ENCODE results near the gene PITX1.

PITX1 gene

GRCh38 chr5:135033901-135034235, at the start of gene PITX1:
Gene PITX1, minus strand, starts transcription at chr5:135034228. Its CDS starts 347 bp downstream, at chr5:135033881.
- TF ChIP-seq GATA2 (IDR thresholded peaks at IDR 0.05; ENCODE audit: low read depth, low read length) (no peak), GATA3 (IDR thresholded peaks at IDR 0.05; ENCODE audit: low read depth, low read length) (no peak)

GRCh38 chr5:135081240-135081639, 47.2 kb upstream of the PITX1 start:
- TF ChIP-seq GATA3 (IDR thresholded peaks at IDR 0.05; ENCODE audit: low read depth, low read length) (no peak), GATA2 (IDR thresholded peaks at IDR 0.05; ENCODE audit: low read depth, low read length) (no peak)

DNA sequence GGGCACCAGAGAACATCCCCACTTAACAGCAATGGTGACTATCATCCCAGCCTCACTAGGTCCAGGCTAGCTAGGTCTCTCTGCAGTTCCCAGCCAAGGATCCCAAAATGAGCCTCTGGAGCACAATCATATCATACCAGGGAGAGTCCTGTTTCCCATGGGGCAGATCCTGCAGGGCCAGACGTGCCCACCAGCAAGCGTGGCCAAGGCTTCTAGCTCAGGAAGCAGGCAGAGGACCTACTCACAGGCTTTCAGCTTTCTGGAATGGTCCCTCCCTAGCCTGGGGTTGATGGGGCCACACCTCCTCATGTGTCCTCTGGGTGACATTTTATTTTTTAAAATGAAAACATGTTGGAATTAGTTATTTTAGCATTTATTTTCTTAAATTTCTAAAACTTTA, 45.7 kb upstream of the PITX1 start:
- TF ChIP-seq GATA2 (IDR thresholded peaks at IDR 0.05; ENCODE audit: low read depth, low read length), result no peak
- TF ChIP-seq GATA3 (IDR thresholded peaks at IDR 0.05; ENCODE audit: low read depth, low read length), result no peak

DNA sequence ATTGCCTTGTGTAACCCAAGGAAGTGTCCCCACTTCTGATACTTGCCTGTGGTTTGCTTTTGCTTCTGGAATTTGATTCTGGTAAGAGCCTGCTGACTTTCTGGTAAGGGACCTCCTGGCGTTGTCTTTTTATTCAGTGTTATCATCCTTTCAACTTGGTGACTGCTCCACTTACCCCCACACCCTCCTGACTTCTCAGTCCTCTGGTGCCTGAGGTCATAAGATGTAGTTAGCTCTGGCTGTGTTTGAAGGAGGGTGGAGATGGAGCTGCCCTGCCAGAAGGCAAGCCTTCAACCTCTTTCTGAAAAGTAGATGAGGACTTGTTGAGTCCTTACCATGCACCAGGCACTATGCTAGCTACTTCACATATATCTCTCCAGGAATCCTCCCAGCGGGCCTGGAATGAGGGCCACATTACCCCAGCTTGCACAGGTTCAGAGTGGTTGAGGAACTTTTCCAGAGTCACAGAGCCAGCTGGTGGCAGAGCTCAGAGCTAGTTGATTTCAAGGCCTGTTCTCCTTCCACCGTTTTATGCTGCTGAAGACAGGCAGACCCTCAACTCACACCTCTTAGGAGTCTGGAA, 45.2 kb upstream of the PITX1 start:
- no peak for TF ChIP-seq GATA2 (IDR thresholded peaks at IDR 0.05; ENCODE audit: low read depth, low read length)
- no peak for TF ChIP-seq GATA3 (IDR thresholded peaks at IDR 0.05; ENCODE audit: low read depth, low read length)

GRCh38 chr5:135076801-135077200, 42.8 kb upstream of the PITX1 start:
- TF ChIP-seq GATA3 (IDR thresholded peaks at IDR 0.05; ENCODE audit: low read depth, low read length) (no peak), GATA2 (IDR thresholded peaks at IDR 0.05; ENCODE audit: low read depth, low read length) (no peak)

GRCh38 chr5:135076051-135076491, 42.0 kb upstream of the PITX1 start:
- TF ChIP-seq GATA2 (IDR thresholded peaks at IDR 0.05; ENCODE audit: low read depth, low read length) (no peak), GATA3 (IDR thresholded peaks at IDR 0.05; ENCODE audit: low read depth, low read length) (no peak)

GRCh38 chr5:135075621-135076020, 41.6 kb upstream of the PITX1 start:
- no peak for TF ChIP-seq GATA2 (IDR thresholded peaks at IDR 0.05; ENCODE audit: low read depth, low read length)
- TF ChIP-seq GATA3 (IDR thresholded peaks at IDR 0.05; ENCODE audit: low read depth, low read length), result no peak

DNA sequence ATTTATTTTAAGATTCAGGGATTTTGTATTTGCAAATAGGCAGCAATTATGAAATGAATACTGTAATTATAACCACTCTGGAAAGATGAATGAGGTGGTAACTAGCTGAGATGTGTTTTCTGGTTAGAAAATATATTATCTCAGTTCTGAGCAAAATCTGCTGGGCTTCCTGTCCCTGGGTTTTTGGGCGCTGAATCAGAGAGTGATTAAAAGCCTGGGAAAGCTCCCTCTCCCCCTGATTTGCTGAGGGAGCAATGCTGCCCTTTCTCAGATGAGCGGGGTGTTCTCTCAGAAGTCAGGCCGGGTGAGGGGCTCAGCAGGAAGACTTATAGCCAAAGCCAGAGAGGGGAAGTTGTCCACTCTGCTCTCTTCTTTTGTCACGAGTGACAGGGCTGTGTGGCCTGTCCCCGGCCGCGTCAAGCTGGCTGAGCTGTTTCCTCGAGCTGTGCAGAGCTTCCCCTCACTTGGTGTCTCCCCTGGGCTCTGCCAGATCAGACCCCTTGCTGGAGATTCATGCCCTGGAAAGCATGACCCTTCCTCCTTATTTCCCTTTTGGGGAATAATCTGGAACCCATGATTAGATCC, 39.8 kb upstream of the PITX1 start:
- no peak for TF ChIP-seq GATA3 (IDR thresholded peaks at IDR 0.05; ENCODE audit: low read depth, low read length)
- TF ChIP-seq GATA2 (IDR thresholded peaks at IDR 0.05; ENCODE audit: low read depth, low read length), result no peak

DNA sequence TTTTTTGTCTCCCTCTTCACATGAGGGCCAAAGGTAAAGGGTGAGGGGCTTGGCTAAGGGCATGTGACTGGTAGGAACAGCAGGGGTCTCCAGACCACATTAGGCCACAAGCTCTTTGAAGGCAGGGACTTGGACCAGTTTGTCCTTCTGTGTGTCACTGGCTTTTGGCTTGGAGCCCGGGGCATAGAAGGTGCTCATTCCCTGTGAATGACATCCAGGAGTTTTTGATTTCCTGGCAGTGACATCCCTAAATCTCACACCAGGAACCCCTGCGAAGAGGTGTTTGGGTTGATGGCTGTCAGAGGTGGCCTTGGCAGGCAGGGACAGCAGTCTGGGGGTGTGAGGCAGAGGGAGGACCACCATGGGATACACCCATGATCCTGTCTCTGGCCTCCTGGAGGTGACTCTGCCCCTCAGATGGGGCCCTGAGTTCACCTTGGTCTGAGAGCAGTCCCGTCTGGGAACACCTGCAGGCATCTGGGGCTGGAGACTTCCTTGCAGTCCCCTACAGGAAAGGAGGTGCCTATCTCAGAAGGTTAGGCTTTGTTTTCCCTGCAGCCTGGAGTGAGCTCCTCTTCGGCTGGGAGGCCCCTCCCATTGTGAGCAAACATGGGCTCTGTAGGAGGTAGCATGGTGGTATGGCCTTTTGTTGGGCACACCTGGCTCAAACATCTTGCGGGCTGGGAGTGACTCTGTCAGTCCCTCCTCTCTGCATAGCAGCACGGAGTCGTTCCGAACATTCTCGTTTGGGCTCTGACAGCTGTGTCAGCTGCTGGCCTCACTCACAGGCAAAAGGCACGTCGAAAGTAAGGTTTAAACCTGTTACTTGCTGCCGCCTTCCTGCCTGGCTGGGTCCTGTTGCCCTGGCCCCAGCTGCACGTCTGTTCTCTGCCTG, 38.6 kb upstream of the PITX1 start:
- TF ChIP-seq GATA2 (IDR thresholded peaks at IDR 0.05; ENCODE audit: low read depth, low read length), result no peak
- no peak for TF ChIP-seq GATA3 (IDR thresholded peaks at IDR 0.05; ENCODE audit: low read depth, low read length)

DNA sequence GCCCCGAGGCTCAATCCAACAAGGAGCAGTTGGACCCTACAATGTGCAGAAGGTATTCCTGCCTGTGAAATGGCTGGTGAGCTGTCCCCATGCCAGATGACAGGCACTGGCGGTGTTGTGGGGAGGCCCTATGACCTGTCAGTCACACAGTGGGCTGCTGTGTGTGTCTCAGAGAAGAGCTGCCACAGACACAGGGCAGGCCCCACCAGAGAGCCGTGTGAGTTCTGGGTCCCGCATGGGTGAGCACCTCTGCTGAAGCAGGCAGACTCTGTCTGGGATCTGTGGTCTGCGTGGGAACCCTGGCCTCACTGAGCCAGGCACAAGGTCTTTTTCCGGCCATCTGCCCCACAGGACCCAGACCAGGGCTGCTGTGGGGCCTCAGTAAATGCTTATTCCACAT, 37.3 kb upstream of the PITX1 start:
- TF ChIP-seq GATA3 (IDR thresholded peaks at IDR 0.05; ENCODE audit: low read depth, low read length), result no peak
- TF ChIP-seq GATA2 (IDR thresholded peaks at IDR 0.05; ENCODE audit: low read depth, low read length), result no peak

GRCh38 chr5:135069895-135070657, 36.0 kb upstream of the PITX1 start:
- TF ChIP-seq GATA2 (IDR thresholded peaks at IDR 0.05; ENCODE audit: low read depth, low read length) (no peak), GATA3 (IDR thresholded peaks at IDR 0.05; ENCODE audit: low read depth, low read length) (no peak)

DNA sequence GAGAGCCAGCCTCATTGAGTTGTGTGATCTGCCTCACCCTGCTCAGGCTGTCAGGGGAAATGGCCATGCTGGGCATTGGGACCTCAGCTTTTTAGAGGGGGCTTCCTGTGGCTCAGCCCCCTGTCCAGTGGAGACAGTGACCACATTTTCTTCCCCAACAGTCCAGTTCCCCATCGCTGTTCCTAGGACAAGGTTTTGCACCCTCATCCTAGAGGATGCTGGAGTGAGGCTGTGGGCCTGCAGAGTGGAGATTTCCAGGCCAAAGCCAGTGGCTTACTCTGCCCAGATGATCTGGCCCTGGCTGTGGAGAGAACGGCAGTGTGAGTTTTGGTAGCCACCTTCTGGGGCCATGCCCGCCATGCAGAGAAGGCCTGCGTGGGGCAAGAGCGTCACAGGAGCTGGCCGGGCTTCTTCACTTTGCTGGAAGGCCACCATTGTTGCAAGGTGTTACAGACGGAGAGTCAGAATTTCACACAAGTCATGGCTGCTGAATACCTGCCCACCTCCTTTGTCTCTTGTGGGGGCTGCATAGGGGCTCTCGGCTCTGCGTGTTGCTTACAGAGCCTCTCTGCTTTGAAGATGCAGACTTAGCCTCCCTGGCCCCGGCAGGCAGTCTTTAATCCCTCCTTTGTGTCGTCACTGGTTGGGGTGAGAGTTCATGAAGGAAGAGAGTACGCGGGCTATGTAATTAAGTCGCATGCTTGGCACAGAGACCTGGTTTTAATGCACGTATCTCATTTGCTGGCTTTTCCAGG, 35.2 kb upstream of the PITX1 start:
- TF ChIP-seq GATA3 (IDR thresholded peaks at IDR 0.05; ENCODE audit: low read depth, low read length) (no peak), GATA2 (IDR thresholded peaks at IDR 0.05; ENCODE audit: low read depth, low read length) (no peak)

GRCh38 chr5:135067587-135067986, 33.6 kb upstream of the PITX1 start:
- TF ChIP-seq GATA3 (IDR thresholded peaks at IDR 0.05; ENCODE audit: low read depth, low read length), result no peak
- no peak for TF ChIP-seq GATA2 (IDR thresholded peaks at IDR 0.05; ENCODE audit: low read depth, low read length)

Measured in SH-SY5Y (cell line).